Fibroblast of pulmonary artery (primary cell): ENCODE results near the gene SEMA3C.
A peak's percentile ranks its signal among the peaks of the same experiment; 100 is the strongest.

Source experiments
- DNase-seq: peaks from one replicate; pipeline ENCODE4 v3.0.0-alpha.2; 2010; ENCODE audit warnings: low read depth
- H3K4me3 ChIP-seq: replicated peaks from 2 replicates; pipeline ENCODE4 v1.5.1; 2011; ENCODE audit warnings: low read depth, mild to moderate bottlenecking, control low read depth, low read length, moderate library complexity
- TF ChIP-seq, protein P1 (sequence below): IDR thresholded peaks from 2 replicates; pipeline ENCODE4 v1.5.1; 2011; ENCODE audit warnings: mild to moderate bottlenecking, control low read depth, low read length, inconsistent platforms; ENCODE audit errors: missing control alignments

Gene SEMA3C

GRCh38 chr7:80708123-80708522 is 210.7 kb downstream of the SEMA3C start:
- no peak for DNase-seq
- TF ChIP-seq, protein P1, sequence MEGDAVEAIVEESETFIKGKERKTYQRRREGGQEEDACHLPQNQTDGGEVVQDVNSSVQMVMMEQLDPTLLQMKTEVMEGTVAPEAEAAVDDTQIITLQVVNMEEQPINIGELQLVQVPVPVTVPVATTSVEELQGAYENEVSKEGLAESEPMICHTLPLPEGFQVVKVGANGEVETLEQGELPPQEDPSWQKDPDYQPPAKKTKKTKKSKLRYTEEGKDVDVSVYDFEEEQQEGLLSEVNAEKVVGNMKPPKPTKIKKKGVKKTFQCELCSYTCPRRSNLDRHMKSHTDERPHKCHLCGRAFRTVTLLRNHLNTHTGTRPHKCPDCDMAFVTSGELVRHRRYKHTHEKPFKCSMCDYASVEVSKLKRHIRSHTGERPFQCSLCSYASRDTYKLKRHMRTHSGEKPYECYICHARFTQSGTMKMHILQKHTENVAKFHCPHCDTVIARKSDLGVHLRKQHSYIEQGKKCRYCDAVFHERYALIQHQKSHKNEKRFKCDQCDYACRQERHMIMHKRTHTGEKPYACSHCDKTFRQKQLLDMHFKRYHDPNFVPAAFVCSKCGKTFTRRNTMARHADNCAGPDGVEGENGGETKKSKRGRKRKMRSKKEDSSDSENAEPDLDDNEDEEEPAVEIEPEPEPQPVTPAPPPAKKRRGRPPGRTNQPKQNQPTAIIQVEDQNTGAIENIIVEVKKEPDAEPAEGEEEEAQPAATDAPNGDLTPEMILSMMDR = no peak
- H3K4me3 ChIP-seq = no peak overlapping the region

DNA sequence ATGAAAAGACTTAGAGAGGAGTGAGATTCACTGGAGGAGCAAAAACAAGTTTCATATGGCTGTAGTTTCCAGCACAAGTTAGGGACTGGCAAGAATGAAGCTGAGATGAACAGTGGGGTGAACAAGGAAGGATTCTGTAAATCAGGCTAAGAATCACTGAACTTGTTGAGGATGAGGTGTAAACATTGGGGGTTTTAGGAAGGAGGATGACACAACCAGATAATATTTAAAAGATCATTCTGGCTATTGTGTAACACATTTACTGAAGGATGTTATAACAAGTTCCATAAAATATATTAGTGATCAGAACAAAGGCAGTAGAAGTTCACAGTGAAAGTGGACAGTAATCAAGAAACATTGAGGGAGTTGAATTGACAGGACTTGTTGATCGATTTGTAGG is 211.5 kb downstream of the SEMA3C start:
- no peak for DNase-seq
- TF ChIP-seq, protein P1 = no peak
- no peak overlapping the region for H3K4me3 ChIP-seq

GRCh38 chr7:80705130-80705781 is 213.6 kb downstream of the SEMA3C start:
- TF ChIP-seq, protein P1 = no peak
- H3K4me3 ChIP-seq = no peak overlapping the region
- no peak for DNase-seq

DNA sequence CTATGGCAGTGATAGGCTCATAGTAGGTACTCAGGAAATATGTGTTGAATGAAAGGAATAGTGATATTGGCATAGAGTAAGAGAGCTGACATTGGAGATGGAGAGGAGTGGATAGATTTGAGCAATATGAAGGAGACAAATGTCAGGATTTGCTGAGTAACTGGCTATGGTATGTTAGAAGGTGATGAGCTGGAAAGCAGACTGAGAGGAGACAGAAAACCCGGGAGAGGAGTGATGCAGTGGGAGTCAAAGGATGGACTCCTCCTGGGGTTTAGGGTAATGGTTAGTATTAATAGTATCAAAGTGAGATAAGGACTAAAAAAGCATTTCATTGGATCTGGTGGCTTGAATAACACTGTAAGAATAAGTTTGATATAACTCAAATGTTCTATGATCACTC is 215.6 kb downstream of the SEMA3C start:
- TF ChIP-seq, protein P1 = no peak
- no peak overlapping the region for H3K4me3 ChIP-seq
- DNase-seq = no peak

GRCh38 chr7:80699721-80700256 is 219.1 kb downstream of the SEMA3C start:
- no peak overlapping the region for H3K4me3 ChIP-seq
- TF ChIP-seq, protein P1 = no peak
- peak; percentile 16 for DNase-seq

- peak; percentile 79 for DNase-seq
These were observed 219.7 kb downstream of the SEMA3C start for GRCh38 chr7:80699045-80699638.

More at GRCh38 chr7:80699045-80699638, 219.7 kb downstream of the SEMA3C start:
- no peak overlapping the region for H3K4me3 ChIP-seq
- TF ChIP-seq, protein P1 = peak; percentile 49
